Activated CD4-positive, CD25-positive, alpha-beta regulatory T cell treated with anti-CD3 and anti-CD28 coated beads, Interleukin-2, amount 50 U/mL, for 16 hours (primary cell): ENCODE data around the gene NCF2.

ENCODE experiments used
- DNase-seq: peaks from one replicate; pipeline ENCODE4 v3.0.0-alpha.2; 2020; ENCODE audit warnings: low read depth, low spot score

Gene NCF2

GRCh38 chr1:183583466-183583865, 6.8 kb downstream of the NCF2 start:
- DNase-seq, result no peak

GRCh38 chr1:183582021-183582713, 8.1 kb downstream of the NCF2 start:
- DNase-seq, result no peak

- no peak for DNase-seq
Observed at GRCh38 chr1:183580281-183580682, 10.0 kb downstream of the NCF2 start.

GRCh38 chr1:183578856-183579255, 11.4 kb downstream of the NCF2 start:
- no peak for DNase-seq

- no peak for DNase-seq
Observed at GRCh38 chr1:183577897-183578465, 12.3 kb downstream of the NCF2 start.

GRCh38 chr1:183576537-183576936, 13.7 kb downstream of the NCF2 start:
- DNase-seq, result no peak

- DNase-seq, result no peak
Observed at GRCh38 chr1:183575606-183576005, 14.7 kb downstream of the NCF2 start.

- no peak for DNase-seq
Observed at GRCh38 chr1:183572721-183573120, 17.5 kb downstream of the NCF2 start.

GRCh38 chr1:183571678-183572268, 18.5 kb downstream of the NCF2 start:
- no peak for DNase-seq

GRCh38 chr1:183570451-183570850, 19.8 kb downstream of the NCF2 start:
- no peak for DNase-seq

GRCh38 chr1:183569801-183570200, 20.5 kb downstream of the NCF2 start:
- DNase-seq, result no peak

GRCh38 chr1:183569141-183569540, 21.1 kb downstream of the NCF2 start:
- no peak for DNase-seq

GRCh38 chr1:183568176-183569021, 21.9 kb downstream of the NCF2 start:
- no peak for DNase-seq

GRCh38 chr1:183567584-183567983, 22.7 kb downstream of the NCF2 start:
- DNase-seq, result no peak

- DNase-seq, result no peak
Observed at GRCh38 chr1:183566026-183566425, 24.2 kb downstream of the NCF2 start.

GRCh38 chr1:183565261-183565660, 25.0 kb downstream of the NCF2 start:
- no peak for DNase-seq

GRCh38 chr1:183562701-183563100, 27.6 kb downstream of the NCF2 start:
- DNase-seq, result no peak

GRCh38 chr1:183559061-183559460, 31.2 kb downstream of the NCF2 start:
- no peak for DNase-seq

- DNase-seq, result no peak
Observed at GRCh38 chr1:183554577-183554976, 35.7 kb downstream of the NCF2 start.

- no peak for DNase-seq
Observed at GRCh38 chr1:183553764-183554163, 36.5 kb downstream of the NCF2 start.

- DNase-seq, result no peak
Observed at GRCh38 chr1:183553331-183553730, 36.9 kb downstream of the NCF2 start.

- no peak for DNase-seq
Observed at GRCh38 chr1:183552891-183553290, 37.4 kb downstream of the NCF2 start.
